Fibroblast of pulmonary artery (primary cell): ENCODE measurements around the gene LRP1B.

Source experiments
- DNase-seq: peaks from one replicate; pipeline ENCODE4 v3.0.0-alpha.2; 2010; ENCODE audit warnings: low read depth
- H3K4me3 ChIP-seq: replicated peaks from 2 replicates; pipeline ENCODE4 v1.5.1; 2011; ENCODE audit warnings: low read depth, mild to moderate bottlenecking, control low read depth, low read length, moderate library complexity
- TF ChIP-seq, protein P1 (sequence below): IDR thresholded peaks from 2 replicates; pipeline ENCODE4 v1.5.1; 2011; ENCODE audit warnings: mild to moderate bottlenecking, control low read depth, low read length, inconsistent platforms; ENCODE audit errors: missing control alignments

The LRP1B gene

DNA sequence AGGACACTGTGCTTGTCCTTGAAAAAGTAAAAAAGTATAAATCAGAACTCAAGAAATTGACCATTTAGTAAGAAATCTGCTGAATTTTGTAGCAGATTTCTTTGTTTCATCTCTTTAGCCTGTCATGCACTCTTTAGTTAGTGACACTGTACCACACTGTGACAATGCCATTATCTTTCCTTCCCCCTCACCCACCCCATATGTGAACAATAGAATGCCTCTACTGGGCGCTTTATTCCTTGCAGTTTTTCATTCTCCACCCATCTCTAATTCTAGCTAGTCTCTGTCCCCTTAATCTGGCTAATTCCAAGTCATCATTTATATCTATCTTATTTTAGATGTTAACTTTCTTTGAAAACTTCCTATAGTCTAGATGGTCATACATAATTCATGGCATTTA, 241.0 kb downstream of the LRP1B start:
- DNase-seq = no peak
- TF ChIP-seq, protein P1, sequence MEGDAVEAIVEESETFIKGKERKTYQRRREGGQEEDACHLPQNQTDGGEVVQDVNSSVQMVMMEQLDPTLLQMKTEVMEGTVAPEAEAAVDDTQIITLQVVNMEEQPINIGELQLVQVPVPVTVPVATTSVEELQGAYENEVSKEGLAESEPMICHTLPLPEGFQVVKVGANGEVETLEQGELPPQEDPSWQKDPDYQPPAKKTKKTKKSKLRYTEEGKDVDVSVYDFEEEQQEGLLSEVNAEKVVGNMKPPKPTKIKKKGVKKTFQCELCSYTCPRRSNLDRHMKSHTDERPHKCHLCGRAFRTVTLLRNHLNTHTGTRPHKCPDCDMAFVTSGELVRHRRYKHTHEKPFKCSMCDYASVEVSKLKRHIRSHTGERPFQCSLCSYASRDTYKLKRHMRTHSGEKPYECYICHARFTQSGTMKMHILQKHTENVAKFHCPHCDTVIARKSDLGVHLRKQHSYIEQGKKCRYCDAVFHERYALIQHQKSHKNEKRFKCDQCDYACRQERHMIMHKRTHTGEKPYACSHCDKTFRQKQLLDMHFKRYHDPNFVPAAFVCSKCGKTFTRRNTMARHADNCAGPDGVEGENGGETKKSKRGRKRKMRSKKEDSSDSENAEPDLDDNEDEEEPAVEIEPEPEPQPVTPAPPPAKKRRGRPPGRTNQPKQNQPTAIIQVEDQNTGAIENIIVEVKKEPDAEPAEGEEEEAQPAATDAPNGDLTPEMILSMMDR = no peak
- no peak overlapping the region for H3K4me3 ChIP-seq

DNA sequence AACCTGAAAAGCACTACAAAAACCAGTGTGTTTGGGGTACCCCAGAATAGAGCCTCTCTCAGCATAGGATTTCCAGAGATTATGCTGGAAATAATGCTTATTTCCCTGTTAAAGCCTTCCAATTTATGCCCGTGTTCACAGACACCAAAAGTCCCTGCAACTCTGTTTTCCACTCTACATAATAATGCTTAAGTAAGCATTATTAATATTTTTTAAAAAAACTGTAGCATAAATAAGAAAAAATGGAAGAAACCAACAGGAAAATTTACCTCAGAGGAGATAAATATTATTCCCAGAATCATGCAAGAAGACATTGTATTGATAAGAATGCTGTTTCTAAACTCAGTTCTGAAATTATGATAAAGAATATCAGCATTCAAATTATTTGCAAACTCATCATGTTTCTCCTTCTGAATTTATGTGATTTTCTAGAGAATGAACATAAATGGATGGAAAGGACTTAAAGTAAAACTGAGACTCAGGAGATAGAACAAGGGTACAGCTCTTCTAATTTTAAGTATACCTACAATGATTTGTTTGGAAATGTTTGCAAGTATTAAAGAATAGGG, 241.7 kb downstream of the LRP1B start:
- H3K4me3 ChIP-seq = no peak overlapping the region
- TF ChIP-seq, protein P1 = no peak

DNA sequence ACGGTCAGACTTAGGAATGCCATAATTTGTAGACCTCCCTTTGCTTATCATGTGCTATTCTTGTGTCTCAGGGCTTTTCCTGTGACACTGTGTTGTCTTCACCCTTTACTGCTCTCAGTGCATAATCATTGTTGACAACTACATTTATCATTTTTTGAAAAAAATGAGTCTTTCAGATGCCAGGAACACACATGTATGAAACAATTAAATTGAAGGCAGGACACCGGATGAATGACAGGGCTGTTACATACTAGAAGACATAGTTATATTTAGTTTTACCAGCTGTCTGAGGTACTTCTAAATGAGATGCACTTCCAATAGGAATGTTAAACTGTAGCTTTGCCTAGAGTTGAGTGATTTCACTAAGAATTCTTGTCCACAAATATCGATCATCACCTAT, 243.5 kb downstream of the LRP1B start:
- DNase-seq = no peak
- TF ChIP-seq, protein P1 = no peak
- no peak overlapping the region for H3K4me3 ChIP-seq

More for the DNA sequence above, 241.7 kb downstream of the LRP1B start:
- no peak for DNase-seq

DNA sequence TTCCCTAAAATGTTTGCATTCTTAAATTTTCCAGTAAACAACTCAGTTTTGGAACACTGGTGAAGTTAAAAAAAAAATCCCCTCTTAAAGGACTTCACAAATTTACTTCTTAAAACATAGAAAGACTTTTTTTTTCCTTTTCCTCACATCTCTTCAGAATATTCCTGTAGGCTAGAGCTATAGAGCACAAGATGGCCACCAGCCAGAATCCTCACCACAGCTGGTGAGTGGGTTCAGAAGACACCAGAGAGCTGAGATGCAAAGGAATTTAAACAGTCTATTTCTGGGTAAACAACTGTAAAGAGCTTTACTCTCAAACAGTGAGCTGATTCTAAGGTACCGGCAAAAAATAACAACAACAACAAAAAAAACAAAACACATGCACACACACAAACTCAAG, 252.8 kb downstream of the LRP1B start:
- DNase-seq = no peak
- TF ChIP-seq, protein P1 = no peak
- H3K4me3 ChIP-seq = no peak overlapping the region

DNA sequence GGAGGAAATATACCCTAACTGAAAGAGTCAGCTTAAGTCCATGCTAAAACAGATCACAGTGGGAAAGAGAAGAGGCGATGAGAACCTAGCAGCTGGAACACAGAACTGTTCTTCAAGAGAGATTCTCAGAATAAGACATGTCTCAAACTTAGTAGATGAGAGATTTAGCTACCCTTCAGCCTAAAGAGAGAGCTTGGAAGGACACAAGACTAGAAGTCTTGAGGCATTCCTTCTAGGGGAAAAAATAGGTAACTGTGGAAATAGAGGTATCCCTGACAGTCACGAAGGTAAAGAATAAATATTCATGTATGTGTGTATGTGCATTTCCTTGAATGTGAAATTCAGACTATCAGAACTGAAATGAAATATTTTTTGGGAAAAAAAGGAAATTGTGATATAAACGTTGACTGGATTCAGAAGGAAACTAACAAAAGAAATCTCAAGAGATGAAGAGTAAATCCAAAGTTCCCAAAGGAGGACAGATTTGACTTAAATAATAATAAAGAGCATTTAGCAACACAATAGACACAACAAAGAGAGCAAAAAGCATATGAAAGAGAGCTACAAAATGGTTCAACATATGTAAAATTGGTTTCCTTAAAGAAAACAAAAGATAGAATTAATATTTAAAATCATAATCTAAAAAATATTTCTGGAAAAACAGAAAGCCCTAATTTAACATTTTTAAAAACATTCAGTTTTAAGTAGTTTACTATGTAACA, 258.7 kb downstream of the LRP1B start:
- no peak for DNase-seq
- TF ChIP-seq, protein P1 = no peak
- H3K4me3 ChIP-seq = no peak overlapping the region

DNA sequence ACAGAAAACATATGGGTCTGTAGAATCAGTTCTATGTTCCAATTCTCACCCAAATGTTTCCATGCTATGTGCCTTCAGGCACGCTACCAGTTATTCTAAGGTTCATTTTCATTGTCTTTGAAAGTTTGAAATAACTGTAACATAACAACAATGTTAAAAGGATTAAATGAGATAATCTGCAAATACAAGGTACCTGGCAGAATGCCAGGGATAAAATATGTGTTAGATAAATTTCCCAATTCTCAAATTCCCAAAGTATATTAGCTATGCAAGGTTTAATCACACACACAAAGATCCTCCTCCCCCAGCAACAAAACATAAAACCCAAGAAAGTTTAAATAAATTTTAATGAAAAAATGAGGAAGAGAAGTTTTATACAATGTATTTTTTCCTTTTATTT, 261.2 kb downstream of the LRP1B start:
- TF ChIP-seq, protein P1 = no peak
- no peak for DNase-seq
- no peak overlapping the region for H3K4me3 ChIP-seq

DNA sequence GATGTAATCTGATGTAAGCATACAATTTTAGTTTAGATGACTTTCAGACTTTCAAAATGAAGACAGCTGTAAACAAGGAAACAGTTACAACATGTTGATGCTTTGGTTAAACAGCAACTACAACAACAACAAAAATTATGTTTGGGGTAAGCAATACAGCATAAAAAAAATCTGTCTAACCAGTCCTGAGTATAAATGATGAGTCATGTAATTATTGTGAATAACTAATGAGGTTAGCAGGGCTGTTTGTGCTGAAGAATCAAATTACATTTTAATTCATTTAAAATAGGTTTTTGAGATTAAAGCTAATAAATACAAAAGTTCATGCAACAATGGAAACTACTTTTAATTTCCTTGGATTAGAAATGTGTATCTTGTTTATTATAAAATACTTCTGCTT, 266.9 kb downstream of the LRP1B start:
- no peak overlapping the region for H3K4me3 ChIP-seq
- no peak for DNase-seq
- TF ChIP-seq, protein P1 = no peak
